IPS DF 19.7 (cell line): ENCODE results near the gene FBXL15.

ENCODE experiments used
- DNase-seq: peaks from one replicate; pipeline ENCODE4 v3.0.0-alpha.2; 2013; ENCODE audit warnings: low read depth, low spot score

The FBXL15 gene

DNA sequence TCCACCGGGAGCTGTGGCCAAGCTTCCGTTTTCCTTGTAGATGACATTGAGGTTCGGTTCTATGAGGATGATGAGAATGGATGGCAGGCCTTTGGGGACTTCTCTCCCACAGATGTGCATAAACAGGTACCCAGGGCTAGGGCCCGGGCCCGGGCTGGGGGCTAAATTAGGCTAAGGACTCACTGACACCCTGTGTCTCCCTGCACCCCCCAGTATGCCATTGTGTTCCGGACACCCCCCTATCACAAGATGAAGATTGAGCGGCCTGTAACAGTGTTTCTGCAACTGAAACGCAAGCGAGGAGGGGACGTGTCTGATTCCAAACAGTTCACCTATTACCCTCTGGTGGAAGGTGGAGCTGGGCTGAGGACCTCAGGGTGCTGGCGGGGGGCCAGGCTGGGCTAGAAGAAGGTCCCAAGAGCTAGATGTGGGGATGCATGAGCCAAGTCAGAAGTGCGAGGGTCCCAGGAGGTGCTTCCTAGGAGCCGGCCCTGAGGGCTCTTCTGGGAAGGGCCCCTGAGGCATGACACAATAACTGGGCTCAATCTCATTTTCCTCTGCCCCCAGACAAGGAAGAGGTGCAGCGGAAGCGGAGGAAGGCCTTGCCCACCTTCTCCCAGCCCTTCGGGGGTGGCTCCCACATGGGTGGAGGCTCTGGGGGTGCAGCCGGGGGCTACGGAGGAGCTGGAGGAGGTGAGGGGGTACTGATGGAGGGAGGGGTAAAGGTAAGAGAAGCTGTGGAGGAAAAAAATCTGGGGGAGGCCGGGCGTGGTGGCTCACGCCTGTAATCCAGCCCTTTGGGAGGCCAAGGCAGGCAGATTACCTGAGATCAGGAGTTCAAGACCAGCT is 22.2 kb upstream of the FBXL15 start:
- DNase-seq = no peak

DNA sequence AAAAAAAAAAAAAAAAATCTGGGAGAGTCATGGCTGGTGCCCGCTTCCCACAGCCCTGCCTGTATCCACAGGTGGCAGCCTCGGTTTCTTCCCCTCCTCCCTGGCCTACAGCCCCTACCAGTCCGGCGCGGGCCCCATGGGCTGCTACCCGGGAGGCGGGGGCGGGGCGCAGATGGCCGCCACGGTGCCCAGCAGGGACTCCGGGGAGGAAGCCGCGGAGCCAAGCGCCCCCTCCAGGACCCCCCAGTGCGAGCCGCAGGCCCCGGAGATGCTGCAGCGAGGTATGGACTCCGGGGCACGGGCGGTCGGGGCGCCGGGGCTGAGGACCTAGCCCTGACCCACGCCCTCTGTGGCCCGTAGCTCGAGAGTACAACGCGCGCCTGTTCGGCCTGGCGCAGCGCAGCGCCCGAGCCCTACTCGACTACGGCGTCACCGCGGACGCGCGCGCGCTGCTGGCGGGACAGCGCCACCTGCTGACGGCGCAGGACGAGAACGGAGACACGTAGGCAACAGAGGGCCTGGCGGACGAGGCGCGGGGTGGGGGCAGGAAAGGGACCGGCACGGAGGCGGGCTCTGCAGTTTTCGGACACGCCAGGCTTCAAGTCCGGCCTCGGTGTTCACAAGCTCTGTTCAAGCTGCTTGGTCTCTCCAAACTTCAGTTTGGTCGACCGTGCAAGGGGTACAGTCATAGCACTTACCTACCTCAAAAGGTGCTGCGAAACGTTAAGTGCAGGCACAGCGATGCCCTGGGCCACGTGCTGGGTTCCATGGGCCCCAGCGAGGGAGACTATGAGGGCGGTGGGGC is 21.2 kb upstream of the FBXL15 start:
- DNase-seq = no peak

DNA sequence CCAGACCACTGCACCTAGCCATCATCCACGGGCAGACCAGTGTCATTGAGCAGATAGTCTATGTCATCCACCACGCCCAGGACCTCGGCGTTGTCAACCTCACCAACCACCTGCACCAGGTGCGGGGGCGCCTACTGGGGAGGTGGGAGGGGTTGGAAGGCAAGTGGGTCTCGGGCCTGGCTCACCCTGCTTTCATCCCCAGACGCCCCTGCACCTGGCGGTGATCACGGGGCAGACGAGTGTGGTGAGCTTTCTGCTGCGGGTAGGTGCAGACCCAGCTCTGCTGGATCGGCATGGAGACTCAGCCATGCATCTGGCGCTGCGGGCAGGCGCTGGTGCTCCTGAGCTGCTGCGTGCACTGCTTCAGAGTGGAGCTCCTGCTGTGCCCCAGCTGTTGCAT is 20.6 kb upstream of the FBXL15 start:
- DNase-seq = no peak

DNA sequence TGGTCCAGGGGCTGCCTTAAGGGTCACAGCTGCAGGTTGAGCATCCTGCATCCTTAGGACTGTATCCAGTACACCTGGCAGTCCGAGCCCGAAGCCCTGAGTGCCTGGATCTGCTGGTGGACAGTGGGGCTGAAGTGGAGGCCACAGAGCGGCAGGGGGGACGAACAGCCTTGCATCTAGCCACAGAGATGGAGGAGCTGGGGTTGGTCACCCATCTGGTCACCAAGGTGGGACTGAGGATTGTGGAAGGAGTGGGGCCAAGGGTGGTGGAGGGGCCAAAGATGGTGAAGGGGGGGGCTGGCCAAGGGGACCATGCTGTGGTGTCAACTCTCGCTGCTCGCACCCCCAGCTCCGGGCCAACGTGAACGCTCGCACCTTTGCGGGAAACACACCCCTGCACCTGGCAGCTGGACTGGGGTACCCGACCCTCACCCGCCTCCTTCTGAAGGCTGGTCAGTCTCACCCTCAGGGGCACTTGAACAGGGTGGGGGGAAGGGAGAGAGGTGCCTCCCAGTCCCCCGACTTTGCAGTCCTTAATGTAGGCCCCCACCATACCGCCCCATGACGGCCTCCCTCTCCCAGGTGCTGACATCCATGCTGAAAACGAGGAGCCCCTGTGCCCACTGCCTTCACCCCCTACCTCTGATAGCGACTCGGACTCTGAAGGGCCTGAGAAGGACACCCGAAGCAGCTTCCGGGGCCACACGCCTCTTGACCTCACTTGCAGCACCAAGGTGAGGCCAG is 19.9 kb upstream of the FBXL15 start:
- no peak for DNase-seq

DNA sequence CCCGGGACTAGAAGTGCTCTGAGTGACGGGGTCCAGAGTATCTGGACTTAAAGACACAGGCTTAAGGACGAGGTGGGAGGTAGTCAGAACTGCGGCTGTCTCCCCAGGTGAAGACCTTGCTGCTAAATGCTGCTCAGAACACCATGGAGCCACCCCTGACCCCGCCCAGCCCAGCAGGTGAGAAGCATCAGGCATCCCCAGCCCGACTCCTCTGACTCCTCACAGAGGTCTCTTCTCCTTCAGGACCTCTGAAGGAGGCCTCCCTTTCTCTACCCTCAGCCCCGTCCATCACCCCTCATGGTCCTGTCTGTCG is 19.3 kb upstream of the FBXL15 start:
- no peak for DNase-seq

DNA sequence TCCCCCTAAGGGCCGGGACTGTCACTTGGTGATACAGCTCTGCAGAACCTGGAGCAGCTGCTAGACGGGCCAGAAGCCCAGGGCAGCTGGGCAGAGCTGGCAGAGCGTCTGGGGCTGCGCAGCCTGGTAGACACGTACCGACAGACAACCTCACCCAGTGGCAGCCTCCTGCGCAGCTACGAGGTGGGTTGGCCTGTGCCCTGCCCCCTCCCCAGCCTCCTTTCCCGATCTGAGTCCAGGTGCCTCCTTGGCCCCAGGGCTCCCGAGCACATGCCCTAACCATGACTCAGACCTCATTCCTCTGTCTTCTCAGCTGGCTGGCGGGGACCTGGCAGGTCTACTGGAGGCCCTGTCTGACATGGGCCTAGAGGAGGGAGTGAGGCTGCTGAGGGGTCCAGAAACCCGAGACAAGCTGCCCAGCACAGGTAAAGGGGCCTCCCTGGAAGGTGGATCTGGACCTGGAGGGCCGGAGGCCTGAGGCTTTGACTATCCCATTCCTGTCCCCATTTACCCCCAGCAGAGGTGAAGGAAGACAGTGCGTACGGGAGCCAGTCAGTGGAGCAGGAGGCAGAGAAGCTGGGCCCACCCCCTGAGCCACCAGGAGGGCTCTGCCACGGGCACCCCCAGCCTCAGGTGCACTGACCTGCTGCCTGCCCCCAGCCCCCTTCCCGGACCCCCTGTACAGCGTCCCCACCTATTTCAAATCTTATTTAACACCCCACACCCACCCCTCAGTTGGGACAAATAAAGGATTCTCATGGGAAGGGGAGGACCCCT is 18.7 kb upstream of the FBXL15 start:
- DNase-seq = no peak

DNA sequence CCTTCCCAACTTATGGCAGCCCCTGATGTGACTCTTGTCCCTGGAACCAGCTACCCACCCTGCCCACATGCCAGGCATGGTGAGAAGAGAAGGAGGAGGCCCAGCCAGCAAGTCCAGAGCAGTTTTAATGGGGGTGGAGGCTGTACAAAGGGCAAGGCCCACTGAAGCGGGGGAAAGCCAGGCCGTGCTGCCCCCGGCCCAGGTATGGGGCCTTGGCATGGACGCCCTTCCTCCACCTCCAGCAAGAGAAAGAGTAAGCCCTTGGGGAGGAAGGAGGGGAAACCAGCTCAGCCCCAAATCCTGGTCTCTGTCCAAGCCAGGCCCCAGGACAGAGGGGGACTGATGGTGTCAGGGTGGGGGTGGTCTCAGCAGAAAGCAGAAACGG is 18.1 kb upstream of the FBXL15 start:
- no peak for DNase-seq

DNA sequence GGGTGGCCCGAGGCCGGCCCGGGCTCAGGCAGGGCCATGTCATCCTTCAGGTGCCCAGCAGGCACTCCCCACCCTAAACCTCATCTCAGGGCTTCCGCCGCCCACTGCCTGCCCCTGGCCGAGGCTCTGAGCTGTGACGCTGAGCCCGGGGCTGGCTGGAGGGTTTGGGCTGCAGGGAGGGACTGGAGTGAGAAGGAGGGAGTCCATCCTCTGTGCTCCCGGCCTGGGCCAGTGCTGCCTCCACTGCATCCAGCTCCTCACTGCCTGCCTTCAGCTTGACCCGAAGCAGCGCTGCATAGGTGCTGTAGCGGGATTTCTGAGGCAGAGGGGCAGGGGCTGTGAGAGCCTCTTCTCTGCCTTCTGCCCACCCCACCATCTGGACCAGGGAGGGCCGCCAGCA is 17.5 kb upstream of the FBXL15 start:
- DNase-seq = no peak

DNA sequence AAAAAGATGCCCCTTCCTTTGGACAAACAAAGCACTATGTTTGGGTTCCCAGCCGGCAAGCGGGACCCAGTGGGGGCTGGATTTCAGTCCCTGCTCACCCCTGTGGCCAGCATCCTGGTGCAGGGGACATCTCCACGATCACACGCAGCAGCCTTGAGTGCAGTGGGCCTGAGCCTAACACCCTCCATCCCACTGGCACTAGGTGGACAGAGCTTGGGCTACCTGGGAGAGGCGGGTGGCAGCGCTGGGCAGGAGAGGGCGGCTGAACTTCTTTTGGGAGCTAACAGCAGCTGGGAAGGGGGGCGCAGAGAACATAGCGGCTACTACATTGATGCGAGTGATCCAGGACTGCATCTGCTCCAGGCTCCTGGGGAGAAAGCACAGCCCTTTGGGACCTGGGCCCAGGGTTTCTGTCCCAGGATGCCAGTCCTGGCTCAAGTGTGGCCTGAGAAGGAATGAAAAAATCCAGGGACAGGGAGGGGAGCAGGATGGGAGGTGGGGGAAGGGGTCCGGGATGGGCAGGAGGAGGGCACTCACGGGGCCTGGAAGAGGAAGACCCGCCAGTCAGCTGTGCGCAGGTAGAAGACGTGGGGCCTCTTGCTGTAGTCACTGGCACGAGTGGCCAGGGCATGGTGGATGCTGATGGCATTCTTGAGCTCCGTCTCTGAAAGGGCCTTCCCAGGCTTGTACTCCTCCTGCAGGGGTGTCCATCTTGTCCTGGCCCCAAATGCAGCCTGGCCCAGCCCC is 16.1 kb upstream of the FBXL15 start:
- no peak for DNase-seq

DNA sequence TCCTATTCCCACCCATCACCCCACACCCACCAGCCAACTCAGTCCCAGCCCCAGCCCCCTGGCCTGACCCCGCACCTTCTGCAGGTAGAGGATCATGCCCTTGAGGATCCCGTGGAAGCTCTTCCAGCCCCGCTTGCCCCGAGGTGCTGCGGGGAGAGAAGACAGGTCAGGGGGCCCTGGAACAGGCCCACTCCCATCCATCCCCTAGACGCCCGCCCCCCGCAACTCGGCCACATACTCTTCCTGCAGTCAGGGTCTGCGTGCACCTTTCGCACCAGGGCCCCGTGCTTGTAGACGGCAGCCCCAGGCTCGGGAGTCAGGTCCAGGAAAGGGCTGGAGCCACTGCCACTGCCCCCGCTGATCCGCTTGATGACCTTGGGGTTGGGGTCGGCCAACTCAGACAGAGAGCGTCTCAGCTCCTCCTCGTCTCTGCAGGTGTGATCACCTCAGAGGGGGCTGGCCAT is 15.5 kb upstream of the FBXL15 start:
- no peak for DNase-seq

DNA sequence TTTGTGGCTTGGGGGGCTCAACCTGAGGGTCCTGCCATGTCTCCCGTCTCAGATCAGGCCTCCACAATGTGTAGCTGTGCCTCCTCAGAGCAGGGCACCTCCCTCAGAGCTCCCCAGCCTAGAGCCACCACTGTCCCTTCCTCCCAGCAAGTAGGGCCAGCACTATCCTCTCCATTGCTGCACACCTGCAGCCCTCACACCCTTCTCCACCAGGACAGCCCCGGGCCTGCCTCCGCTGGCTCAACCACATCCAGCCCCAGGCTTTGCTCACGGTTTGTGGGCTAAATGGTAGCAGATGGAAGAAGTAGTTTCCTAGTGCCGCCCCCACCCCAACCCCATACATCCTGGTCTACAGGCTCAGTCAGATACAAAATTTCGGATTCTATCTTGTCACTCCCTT is 15.0 kb upstream of the FBXL15 start:
- DNase-seq = no peak

DNA sequence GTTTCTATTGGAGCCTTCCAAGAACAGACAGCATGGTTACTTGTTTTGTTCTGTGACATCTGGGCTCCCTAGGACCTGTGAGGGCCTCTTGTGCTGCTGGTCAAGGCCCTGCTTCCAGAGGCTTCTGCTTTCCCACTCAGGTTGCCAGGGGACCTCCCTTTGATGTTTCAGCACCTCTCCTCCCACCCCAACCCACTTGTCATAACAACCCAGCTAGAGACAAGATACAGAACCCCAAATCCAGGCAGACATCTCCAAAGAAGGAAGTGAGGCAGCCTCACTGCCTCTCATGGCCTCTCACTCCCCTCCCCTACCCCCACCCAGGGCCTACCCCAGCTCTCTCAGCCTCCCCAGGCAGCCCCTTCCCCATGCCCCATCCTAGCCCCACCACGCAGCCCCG is 13.8 kb upstream of the FBXL15 start:
- no peak for DNase-seq

DNA sequence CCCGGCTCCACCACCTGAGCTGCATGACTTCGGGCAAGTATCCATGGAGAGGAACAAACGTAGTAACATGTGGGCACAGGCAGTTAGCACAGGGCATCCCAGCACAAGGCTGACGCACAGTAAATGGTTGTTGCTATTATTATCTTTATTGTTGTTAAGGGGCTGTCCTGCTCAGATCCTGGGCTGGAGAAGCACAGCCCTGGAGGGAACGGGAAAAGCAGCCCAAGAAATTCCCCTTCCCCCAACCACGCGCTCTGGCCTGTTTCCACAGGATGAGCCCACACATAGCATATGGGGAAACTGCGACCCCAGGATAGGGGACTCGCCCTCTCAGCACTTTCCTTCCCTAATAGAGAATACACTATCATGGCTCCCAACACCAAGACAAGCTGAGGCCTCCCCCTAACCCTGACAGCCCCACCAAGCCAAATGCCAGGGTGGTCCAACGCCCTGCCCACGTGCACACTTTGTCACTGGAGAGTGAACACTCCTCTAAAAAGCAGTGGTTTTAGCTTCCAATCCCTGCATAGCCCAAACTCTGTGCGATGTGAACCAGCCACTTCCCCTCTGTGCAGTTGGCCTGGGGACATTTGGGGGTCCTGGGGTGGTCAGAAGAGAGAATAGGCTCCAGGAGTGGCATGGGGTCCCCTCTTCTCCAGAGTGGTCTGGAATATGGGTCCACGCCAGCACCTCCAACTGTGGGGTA is 13.1 kb upstream of the FBXL15 start:
- no peak for DNase-seq

DNA sequence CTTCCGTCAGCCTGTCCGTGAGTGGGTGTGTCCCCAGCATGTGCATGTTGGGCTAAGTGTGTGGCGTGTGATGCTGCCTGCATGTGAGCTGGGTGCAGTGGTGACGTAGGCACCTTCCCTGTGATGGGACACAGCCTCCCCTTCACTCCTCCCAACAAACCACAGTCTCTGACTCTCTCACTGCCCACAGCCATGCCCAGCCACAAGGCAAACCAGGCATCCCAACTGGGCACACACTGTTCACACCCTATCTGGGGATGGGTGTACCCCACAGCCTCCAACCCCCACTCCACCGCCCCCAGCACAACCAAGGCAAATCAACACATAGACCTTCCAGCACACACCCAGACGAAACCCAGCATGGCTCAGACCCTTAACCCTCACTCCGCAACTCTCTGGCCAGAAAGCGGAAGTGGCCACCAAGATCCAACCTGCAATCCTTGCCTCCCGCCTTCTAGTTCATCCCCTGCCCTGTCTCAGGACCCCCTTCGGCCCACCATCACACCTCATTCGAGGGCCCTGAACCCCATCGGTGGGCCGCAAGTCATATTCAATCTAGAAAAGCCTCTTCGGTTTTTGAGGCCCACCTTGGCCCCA is 12.4 kb upstream of the FBXL15 start:
- no peak for DNase-seq

DNA sequence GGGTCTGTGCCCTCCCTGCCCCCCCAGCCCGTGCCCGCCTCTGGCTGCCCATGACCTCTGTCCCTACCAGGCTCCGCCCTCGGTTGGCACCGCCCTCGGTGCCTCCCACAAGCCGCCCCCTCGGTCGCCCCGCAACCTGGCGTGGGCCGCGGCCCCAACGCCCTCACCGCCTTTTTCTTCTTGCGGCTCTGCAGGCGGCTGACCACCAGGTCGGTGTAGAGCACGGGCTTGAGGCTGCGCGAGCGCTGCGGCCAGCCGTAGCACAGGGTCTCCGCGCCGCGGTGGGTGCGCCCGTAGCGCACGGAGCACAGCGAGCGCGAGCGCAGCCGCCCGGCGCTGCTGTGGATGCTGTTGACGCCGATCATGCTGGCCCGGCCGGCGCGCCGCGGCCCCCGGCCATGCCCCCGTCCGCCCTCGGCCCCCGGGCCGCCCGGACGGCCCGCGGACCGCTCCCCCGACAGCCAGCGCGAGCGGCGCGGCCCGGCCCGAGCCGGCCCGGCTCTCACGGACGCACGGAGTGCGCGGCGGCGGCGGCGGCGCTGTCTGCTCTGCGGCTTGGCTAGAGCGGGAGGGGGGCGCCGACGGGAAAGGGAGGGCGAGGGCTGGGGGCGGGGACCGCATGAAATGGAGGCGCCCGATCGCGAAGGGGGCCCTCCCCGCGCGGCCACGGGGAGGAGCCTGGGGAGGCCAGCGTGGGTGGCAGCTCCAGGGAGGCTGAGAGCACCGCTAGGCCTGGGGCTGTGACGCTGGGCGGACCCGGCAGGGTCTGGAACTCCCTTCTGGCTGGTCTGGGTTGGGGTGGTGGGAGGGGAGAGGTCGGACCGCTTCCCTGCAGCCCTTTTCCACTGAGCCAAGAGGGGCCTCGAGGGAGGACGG is 11.7 kb upstream of the FBXL15 start:
- no peak for DNase-seq

DNA sequence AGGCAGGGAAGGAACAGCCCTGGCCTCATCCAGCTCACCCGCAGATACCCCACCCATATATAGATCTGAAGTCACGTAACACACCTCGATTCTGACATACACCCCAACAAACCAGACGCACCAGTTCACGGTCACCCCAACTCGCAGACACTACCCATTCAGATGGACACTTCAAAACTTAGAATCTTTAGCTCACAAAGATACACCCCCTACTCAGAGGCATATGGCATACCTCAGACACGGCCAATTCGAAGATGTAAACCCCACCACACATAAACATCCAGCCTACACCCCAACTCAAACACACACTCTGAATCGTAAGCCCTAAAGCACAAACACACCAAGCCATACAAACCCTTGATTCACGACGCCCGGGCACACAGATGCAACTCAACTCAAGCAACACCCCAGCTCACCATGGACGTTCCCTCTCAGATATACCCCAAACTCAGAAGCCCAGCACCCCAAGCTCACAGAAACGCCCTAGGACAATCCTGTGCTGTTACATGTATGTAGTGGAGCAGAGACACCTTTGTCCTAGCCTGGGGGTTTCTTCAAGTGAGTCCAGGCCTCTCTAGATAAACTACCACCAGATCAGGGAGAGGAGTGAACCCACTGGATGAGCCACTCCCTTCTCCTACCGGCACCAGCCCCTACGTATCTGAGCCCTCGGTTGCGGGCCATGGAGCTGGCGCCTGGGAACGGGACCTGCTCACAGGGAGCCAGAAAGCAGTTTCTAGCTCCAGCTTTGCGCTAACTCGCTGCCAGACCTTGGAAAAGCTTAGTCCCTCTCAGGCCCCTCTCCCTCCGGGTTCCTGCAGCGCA is 10.8 kb upstream of the FBXL15 start:
- DNase-seq = no peak

DNA sequence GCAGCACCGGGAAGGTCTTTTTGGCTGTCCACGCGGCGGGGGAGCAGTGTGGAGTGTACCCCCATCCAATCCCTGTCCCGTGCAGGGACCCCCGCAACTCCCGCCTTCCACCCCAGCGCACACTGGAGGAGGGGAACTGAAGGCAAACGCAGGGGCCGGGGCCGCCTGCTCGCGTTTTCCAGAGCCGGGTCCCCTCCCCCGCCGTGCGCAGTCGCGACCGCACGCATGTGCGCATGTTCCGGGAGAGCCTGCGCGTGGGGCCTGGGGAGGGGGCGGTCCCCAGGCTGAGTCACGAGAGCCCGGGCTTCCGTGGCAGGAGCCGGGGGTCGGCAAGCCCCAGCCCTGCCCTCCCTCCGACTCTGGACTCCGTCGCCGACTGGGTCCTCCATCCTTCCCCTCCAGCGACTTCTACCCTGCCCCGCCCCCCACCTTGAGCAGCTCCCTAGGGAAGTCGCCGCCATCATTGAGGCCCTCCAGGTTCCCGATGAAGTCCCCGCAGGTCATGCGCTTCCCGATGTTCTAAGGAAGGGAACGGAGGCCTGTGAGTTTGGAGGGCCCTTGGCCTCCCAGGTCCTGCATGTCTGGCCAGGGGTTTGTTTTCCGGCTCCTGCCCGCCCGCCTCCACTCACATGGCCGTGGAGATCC is 10.1 kb upstream of the FBXL15 start:
- DNase-seq = no peak
